Mesodermal cell (in vitro differentiated cells): ENCODE measurements around the gene GTF2E1.
"Not testable (repeated sequence)": the region's sequence is repeated elsewhere in the genome, so short reads cannot be mapped to it uniquely, and the experiment has no call there.

Experiments
- H3K27ac ChIP-seq: 2 replicates; pipeline ENCODE4 v1.7.0; 2013; ENCODE audit warnings: mild to moderate bottlenecking, low read depth, low read length, moderate library complexity; ENCODE audit not compliant: severe bottlenecking
- H3K36me3 ChIP-seq: 2 replicates; pipeline ENCODE4 v1.7.1; 2013; ENCODE audit warnings: mild to moderate bottlenecking, low read length, moderate library complexity; ENCODE audit not compliant: control insufficient read depth, insufficient read depth
- H3K4me1 ChIP-seq: one replicate; pipeline ENCODE4 v1.7.1; 2013; ENCODE audit warnings: mild to moderate bottlenecking, low read length; ENCODE audit not compliant: insufficient read depth, control insufficient read depth, poor library complexity, severe bottlenecking
- H3K4me3 ChIP-seq: 2 replicates; pipeline ENCODE4 v1.7.0; 2013; ENCODE audit warnings: low read length, control low read depth, mild to moderate bottlenecking; ENCODE audit not compliant: insufficient read depth, poor library complexity, severe bottlenecking; ENCODE audit errors: extremely low read depth
- H3K9me3 ChIP-seq: 2 replicates; pipeline ENCODE4 v1.7.1; 2013; ENCODE audit warnings: mild to moderate bottlenecking, low read length, moderate library complexity; ENCODE audit not compliant: control insufficient read depth
- WGBS, 2 experiments: methylation state at CpG; one replicate each; pipeline ENCODE4 v1.1.5; 2013; ENCODE audit warnings: missing lambda C conversion rate in 2 of 2; ENCODE audit not compliant: insufficient coverage in 2 of 2; 5-methylcytosine and 5-hydroxymethylcytosine counted together

Gene GTF2E1

GRCh38 chr3:120753810-120754209 is 11.3 kb downstream of the GTF2E1 start:
- no peaks in the 10 kb centered on the region for H3K9me3 ChIP-seq
- H3K4me1 ChIP-seq: no peaks in the 10 kb centered on the region
- no peak overlapping the region for H3K27ac ChIP-seq
- peaks cover 63% of the 10 kb centered on the region for H3K36me3 ChIP-seq
- H3K4me3 ChIP-seq: no peak overlapping the region

GRCh38 chr3:120756061-120756460 is 13.5 kb downstream of the GTF2E1 start:
- peaks cover 49% of the 10 kb centered on the region for H3K36me3 ChIP-seq
- H3K27ac ChIP-seq: no peak overlapping the region
- no peaks in the 10 kb centered on the region for H3K9me3 ChIP-seq
- 100% methylated on average over 2 of the region's 2 CpGs; no CpG with 5 or more reads in 1 of the 2 experiments for WGBS, 2 experiments
- no peaks in the 10 kb centered on the region for H3K4me1 ChIP-seq
- H3K4me3 ChIP-seq: no peak overlapping the region

GRCh38 chr3:120758551-120758950 is 16.0 kb downstream of the GTF2E1 start:
- H3K4me3 ChIP-seq, H3K9me3 ChIP-seq, H3K27ac ChIP-seq, H3K4me1 ChIP-seq: not testable (repeated sequence)
- WGBS, 2 experiments: 100% methylated on average over 1 of the region's 4 CpGs
- H3K36me3 ChIP-seq: peaks cover 38% of the 10 kb centered on the region

- H3K27ac ChIP-seq: no peak overlapping the region
- no peak overlapping the region for H3K4me3 ChIP-seq
- H3K9me3 ChIP-seq: no peaks in the 10 kb centered on the region
- peaks cover 12% of the 10 kb centered on the region for H3K36me3 ChIP-seq
- no CpG with 5 or more reads among the region's 1 CpG for WGBS, 2 experiments
- H3K4me1 ChIP-seq: peaks cover 5% of the 10 kb centered on the region
These were observed 20.1 kb downstream of the GTF2E1 start for GRCh38 chr3:120762615-120763014.

GRCh38 chr3:120763601-120764000 is 21.1 kb downstream of the GTF2E1 start:
- Histone ChIP-seq H3K36me3 (peaks cover 2% of the 10 kb centered on the region), H3K27ac (peak overlapping the region; percentile 31)
- 67 to 77% methylated on average over 1 of the region's 1 CpG for WGBS, 2 experiments

GRCh38 chr3:120764206-120764605 is 21.7 kb downstream of the GTF2E1 start:
- H3K27ac ChIP-seq: no peak overlapping the region

More at GRCh38 chr3:120763601-120764000, 21.1 kb downstream of the GTF2E1 start:
- peaks cover 5% of the 10 kb centered on the region for H3K4me1 ChIP-seq
- no peaks in the 10 kb centered on the region for H3K9me3 ChIP-seq
- no peak overlapping the region for H3K4me3 ChIP-seq

GRCh38 chr3:120765830-120766493 is 23.4 kb downstream of the GTF2E1 start:
- H3K27ac ChIP-seq: no peak overlapping the region
- H3K4me3 ChIP-seq: no peak overlapping the region
- peaks cover 5% of the 10 kb centered on the region for H3K36me3 ChIP-seq
- H3K4me1 ChIP-seq: peaks cover 5% of the 10 kb centered on the region
- no peaks in the 10 kb centered on the region for H3K9me3 ChIP-seq

More at GRCh38 chr3:120764206-120764605, 21.7 kb downstream of the GTF2E1 start:
- peaks cover 5% of the 10 kb centered on the region for H3K4me1 ChIP-seq
- H3K9me3 ChIP-seq: no peaks in the 10 kb centered on the region
- H3K4me3 ChIP-seq: no peak overlapping the region
- no peaks in the 10 kb centered on the region for H3K36me3 ChIP-seq

GRCh38 chr3:120766576-120766975 is 24.0 kb downstream of the GTF2E1 start:
- no peak overlapping the region for H3K4me3 ChIP-seq
- no peaks in the 10 kb centered on the region for H3K9me3 ChIP-seq
- peaks cover 11% of the 10 kb centered on the region for H3K36me3 ChIP-seq
- peaks cover 5% of the 10 kb centered on the region for H3K4me1 ChIP-seq
- WGBS, 2 experiments: 90 to 100% methylated on average over 1 to 3 of the region's 3 CpGs
- no peak overlapping the region for H3K27ac ChIP-seq

- 100% methylated on average over 1 of the region's 1 CpG; no CpG with 5 or more reads in 1 of the 2 experiments for WGBS, 2 experiments
- Histone ChIP-seq H3K27ac (no peak overlapping the region), H3K4me3 (no peak overlapping the region), H3K36me3 (peaks cover 16% of the 10 kb centered on the region), H3K9me3 (no peaks in the 10 kb centered on the region), H3K4me1 (peaks cover 5% of the 10 kb centered on the region)
These were observed 24.6 kb downstream of the GTF2E1 start for GRCh38 chr3:120767106-120767505.

GRCh38 chr3:120769436-120769835 is 26.9 kb downstream of the GTF2E1 start:
- WGBS, 2 experiments: 94 to 96% methylated on average over 2 of the region's 2 CpGs
- Histone ChIP-seq H3K9me3 (no peaks in the 10 kb centered on the region), H3K27ac (no peak overlapping the region), H3K36me3 (peaks cover 23% of the 10 kb centered on the region), H3K4me1 (no peaks in the 10 kb centered on the region), H3K4me3 (no peak overlapping the region)

- peaks cover 30% of the 10 kb centered on the region for H3K36me3 ChIP-seq
- H3K9me3 ChIP-seq: no peaks in the 10 kb centered on the region
- no peaks in the 10 kb centered on the region for H3K4me1 ChIP-seq
- H3K4me3 ChIP-seq: no peak overlapping the region
- no peak overlapping the region for H3K27ac ChIP-seq
- 86 to 100% methylated on average over 3 to 4 of the region's 4 CpGs for WGBS, 2 experiments
These were observed 28.3 kb downstream of the GTF2E1 start for GRCh38 chr3:120770891-120771290.
